Activated naive CD4-positive, alpha-beta T cell treated with anti-CD3 and anti-CD28 coated beads for 36 hours (primary cell): ENCODE results near the gene IL20. TPM values are rescaled to one million over a fixed set of nuclear protein-coding genes. Genes with fewer than 3 reads are reported as not detected.

Experiments used
- CTCF ChIA-PET: fragments of 350-600 bp; sonication (Branson Sonifier 250); formaldehyde crosslinking; loops from one replicate; lab custom pipeline; 2021; ENCODE audit warnings: antibody characterized with exemption; lab: Charles Lee
- DNase-seq: peaks from one replicate; pipeline ENCODE4 v3.0.0-alpha.2; 2020
- H3K27ac Mint-ChIP-seq: one replicate; pipeline ENCODE4 v1.8.0; 2021; ENCODE audit warnings: mild to moderate bottlenecking, mixed read lengths
- H3K27me3 Mint-ChIP-seq: one replicate; pipeline ENCODE4 v1.8.0; 2021; ENCODE audit warnings: low read depth, mixed read lengths
- H3K36me3 Mint-ChIP-seq: one replicate; pipeline ENCODE4 v1.8.0; 2021; ENCODE audit warnings: low read depth, mixed read lengths
- H3K4me1 Mint-ChIP-seq: one replicate; pipeline ENCODE4 v1.8.0; 2021; ENCODE audit warnings: low read depth, mixed read lengths
- H3K4me3 Mint-ChIP-seq: one replicate; pipeline ENCODE4 v1.8.0; 2021; ENCODE audit warnings: mild to moderate bottlenecking, moderate library complexity, mixed read lengths
- H3K9me3 Mint-ChIP-seq: one replicate; pipeline ENCODE4 v1.8.0; 2021; ENCODE audit warnings: mixed read lengths
- intact Hi-C: fragments of 100-400 bp; cut with micrococcal nuclease; formaldehyde crosslinking; loops from one replicate; pipeline ENCODE4 v1.15.1; 2023
- total RNA-seq, 2 experiments: library from RNA; stranded (reverse); gene quantifications; one replicate each; pipeline ENCODE4 v1.2.3, GENCODE V29; 2021

IL20 gene
- total RNA-seq, 2 experiments from 2014 or later, result 0.31 TPM; not detected in 1

- Mint-ChIP-seq H3K9me3 (no peaks in the 10 kb centered on the region), H3K36me3 (no peaks in the 10 kb centered on the region), H3K27ac (no peak overlapping the region), H3K4me3 (no peak overlapping the region), H3K27me3 (no peaks in the 10 kb centered on the region), H3K4me1 (peaks cover 17% of the 10 kb centered on the region)
- no peak for DNase-seq
- CTCF ChIA-PET, result interaction anchor here (0.7 to 2.0 kb wide), 7 partner anchors 10 to 169 kb away, joined by 3 to 8 read pairs (median 4); no protein-coding TSS in a partner anchor
- intact Hi-C loops, result no loop called here
Measured at GRCh38 chr1:206832352-206832880, 33.0 kb upstream of the IL20 start.

GRCh38 chr1:206833106-206833680 is 32.2 kb upstream of the IL20 start:
- no peak overlapping the region for H3K4me3 Mint-ChIP-seq
- intact Hi-C loops, result no loop called here
- CTCF ChIA-PET, result interaction anchor here (2.0 kb wide), 1 partner anchor 9 kb away, joined by 6 read pairs; no protein-coding TSS in a partner anchor
- no peak for DNase-seq
- H3K36me3 Mint-ChIP-seq, result no peaks in the 10 kb centered on the region
- no peaks in the 10 kb centered on the region for H3K9me3 Mint-ChIP-seq
- H3K27me3 Mint-ChIP-seq, result no peaks in the 10 kb centered on the region
- peaks cover 17% of the 10 kb centered on the region for H3K4me1 Mint-ChIP-seq
- H3K27ac Mint-ChIP-seq, result no peak overlapping the region

- DNase-seq, result no peak
- intact Hi-C loops, result no loop called here
- Mint-ChIP-seq H3K4me1 (peaks cover 16% of the 10 kb centered on the region), H3K4me3 (no peak overlapping the region), H3K36me3 (no peaks in the 10 kb centered on the region), H3K27ac (no peak overlapping the region), H3K27me3 (no peaks in the 10 kb centered on the region), H3K9me3 (no peaks in the 10 kb centered on the region)
- CTCF ChIA-PET, result no interaction called here
Measured at GRCh38 chr1:206833801-206834200, 31.6 kb upstream of the IL20 start.

GRCh38 chr1:206834217-206834616 is 31.2 kb upstream of the IL20 start:
- Mint-ChIP-seq H3K27ac (no peak overlapping the region), H3K36me3 (no peaks in the 10 kb centered on the region), H3K9me3 (no peaks in the 10 kb centered on the region), H3K4me3 (no peak overlapping the region), H3K4me1 (peaks cover 11% of the 10 kb centered on the region), H3K27me3 (no peaks in the 10 kb centered on the region)
- no peak for DNase-seq
- intact Hi-C loops, result no loop called here
- CTCF ChIA-PET, result interaction anchor here (1.7 kb wide), 1 partner anchor 108 kb away, joined by 4 read pairs; no protein-coding TSS in a partner anchor

- intact Hi-C loops, result no loop called here
- no peak overlapping the region for H3K27ac Mint-ChIP-seq
- H3K36me3 Mint-ChIP-seq, result no peaks in the 10 kb centered on the region
- no peaks in the 10 kb centered on the region for H3K9me3 Mint-ChIP-seq
- no peaks in the 10 kb centered on the region for H3K27me3 Mint-ChIP-seq
- DNase-seq, result no peak
- H3K4me1 Mint-ChIP-seq, result peaks cover 7% of the 10 kb centered on the region
- no peak overlapping the region for H3K4me3 Mint-ChIP-seq
- CTCF ChIA-PET, result interaction anchor here (0.8 to 1.7 kb wide), 5 partner anchors 18 to 108 kb away, joined by 3 to 6 read pairs (median 4); partner anchors contain the start of gene IL20
Measured at GRCh38 chr1:206834711-206835110, 30.7 kb upstream of the IL20 start.

GRCh38 chr1:206835186-206835585 is 30.2 kb upstream of the IL20 start:
- Mint-ChIP-seq H3K4me3 (no peak overlapping the region), H3K4me1 (peaks cover 2% of the 10 kb centered on the region), H3K9me3 (no peaks in the 10 kb centered on the region), H3K27ac (no peak overlapping the region), H3K36me3 (no peaks in the 10 kb centered on the region), H3K27me3 (no peaks in the 10 kb centered on the region)
- CTCF ChIA-PET, result interaction anchor here (0.8 to 1.7 kb wide), 6 partner anchors 18 to 109 kb away, joined by 3 to 6 read pairs (median 4); partner anchors contain the start of gene IL20
- intact Hi-C loops, result no loop called here
- DNase-seq, result no peak

- H3K36me3 Mint-ChIP-seq, result no peaks in the 10 kb centered on the region
- no peak overlapping the region for H3K4me3 Mint-ChIP-seq
- CTCF ChIA-PET, result interaction anchor here (0.6 to 2.3 kb wide), 6 partner anchors 23 to 198 kb away, joined by 3 to 8 read pairs (median 4); partner anchors contain the start of gene IL20
Measured at GRCh38 chr1:206836111-206836510, 29.3 kb upstream of the IL20 start.

GRCh38 chr1:206839006-206839560 is 26.3 kb upstream of the IL20 start:
- H3K9me3 Mint-ChIP-seq, result no peaks in the 10 kb centered on the region
- no peak overlapping the region for H3K27ac Mint-ChIP-seq
- H3K4me1 Mint-ChIP-seq, result peaks cover 3% of the 10 kb centered on the region
- no peaks in the 10 kb centered on the region for H3K36me3 Mint-ChIP-seq
- H3K27me3 Mint-ChIP-seq, result no peaks in the 10 kb centered on the region
- intact Hi-C loops, result no loop called here
- H3K4me3 Mint-ChIP-seq, result no peak overlapping the region
- CTCF ChIA-PET, result interaction anchor here (1.7 kb wide), 1 partner anchor 26 kb away, joined by 6 read pairs; the partner anchor contains the start of gene IL20
- no peak for DNase-seq

More at GRCh38 chr1:206836111-206836510, 29.3 kb upstream of the IL20 start:
- Mint-ChIP-seq H3K27ac (no peak overlapping the region), H3K9me3 (no peaks in the 10 kb centered on the region), H3K27me3 (no peaks in the 10 kb centered on the region), H3K4me1 (peaks cover 3% of the 10 kb centered on the region)
- intact Hi-C loops, result no loop called here
- DNase-seq, result no peak

GRCh38 chr1:206839857-206840256 is 25.6 kb upstream of the IL20 start:
- H3K27ac Mint-ChIP-seq, result no peak overlapping the region
- intact Hi-C loops, result no loop called here
- H3K36me3 Mint-ChIP-seq, result no peaks in the 10 kb centered on the region
- H3K9me3 Mint-ChIP-seq, result no peaks in the 10 kb centered on the region
- CTCF ChIA-PET, result no interaction called here
- no peak for DNase-seq
- H3K27me3 Mint-ChIP-seq, result no peaks in the 10 kb centered on the region
- H3K4me3 Mint-ChIP-seq, result no peak overlapping the region
- peaks cover 3% of the 10 kb centered on the region for H3K4me1 Mint-ChIP-seq

- H3K27ac Mint-ChIP-seq, result no peak overlapping the region
- H3K36me3 Mint-ChIP-seq, result no peaks in the 10 kb centered on the region
- DNase-seq, result no peak
- H3K4me3 Mint-ChIP-seq, result no peak overlapping the region
- intact Hi-C loops, result no loop called here
- no peaks in the 10 kb centered on the region for H3K9me3 Mint-ChIP-seq
- H3K4me1 Mint-ChIP-seq, result peaks cover 3% of the 10 kb centered on the region
- H3K27me3 Mint-ChIP-seq, result no peaks in the 10 kb centered on the region
- CTCF ChIA-PET, result interaction anchor here (0.6 to 1.8 kb wide), 5 partner anchors 9 to 229 kb away, joined by 3 to 6 read pairs (median 3); partner anchors contain the start of gene IL20
Measured at GRCh38 chr1:206841609-206842323, 23.7 kb upstream of the IL20 start.

- Mint-ChIP-seq H3K27ac (no peak overlapping the region), H3K4me1 (peaks cover 3% of the 10 kb centered on the region), H3K36me3 (no peaks in the 10 kb centered on the region), H3K4me3 (no peak overlapping the region), H3K27me3 (no peaks in the 10 kb centered on the region), H3K9me3 (no peaks in the 10 kb centered on the region)
- intact Hi-C loops, result no loop called here
- CTCF ChIA-PET, result interaction anchor here (1.4 to 1.8 kb wide), 2 partner anchors 10 to 69 kb away, joined by 3 to 6 read pairs; no protein-coding TSS in a partner anchor
- DNase-seq, result no peak
Measured at GRCh38 chr1:206842854-206843253, 22.6 kb upstream of the IL20 start.

- Mint-ChIP-seq H3K27me3 (no peaks in the 10 kb centered on the region), H3K4me3 (no peak overlapping the region), H3K4me1 (peaks cover 3% of the 10 kb centered on the region), H3K27ac (no peak overlapping the region), H3K9me3 (no peaks in the 10 kb centered on the region), H3K36me3 (no peaks in the 10 kb centered on the region)
- intact Hi-C loops, result loop anchor here (2.0 kb wide), 1 partner anchor 13 kb away; no protein-coding TSS in a partner anchor
- DNase-seq, result no peak
- CTCF ChIA-PET, result interaction anchor here (1.0 to 1.8 kb wide), 2 partner anchors 11 to 68 kb away, joined by 4 to 6 read pairs; no protein-coding TSS in a partner anchor
Measured at GRCh38 chr1:206843626-206844025, 21.8 kb upstream of the IL20 start.
